Measurements from ENCODE around the gene CRX. TPM values are rescaled to one million over a fixed set of nuclear protein-coding genes. Genes with fewer than 3 reads are reported as not detected.
"Not testable (repeated sequence)": the region's sequence is repeated elsewhere in the genome, so short reads cannot be mapped to it uniquely, and the experiment has no call there.

The CRX gene
- total and polyA plus RNA-seq, 4 donors: 0.04 TPM; not detected in 3

GRCh38 chr19:47804451-47804850 is 17.3 kb upstream of the CRX start, which contains the start of gene TPRX1:
Gene TPRX1 (minus strand): TSS chr19:47804551. CDS start chr19:47804539, 12 bp downstream.
- DNase-seq (ENCODE audit: low spot score); H3K27ac ChIP-seq (ENCODE audit: low read depth in 1 of 2, low read length in 2 of 2): not testable (repeated sequence)

GRCh38 chr19:47805313-47805712 is 16.4 kb upstream of the CRX start:
- TF ChIP-seq HNF4G (IDR thresholded peaks at IDR 0.05) (no peak), RXRA (IDR thresholded peaks at IDR 0.05) (no peak), ZBTB33 (IDR thresholded peaks at IDR 0.05) (no peak), TAF1 (conservative IDR thresholded peaks at IDR 0.05) (no peak), CTCF (IDR thresholded peaks at IDR 0.05; ENCODE audit: low read depth, low read length, missing input control) (no peak), YY1 (IDR thresholded peaks at IDR 0.05) (no peak), FOXA1 (IDR thresholded peaks at IDR 0.05) (no peak), NR2F2 (IDR thresholded peaks at IDR 0.05) (no peak), EGR1 (IDR thresholded peaks at IDR 0.05; ENCODE audit: low read depth in 2 of 2) (no peak), SP1 (IDR thresholded peaks at IDR 0.05) (no peak), GABPA (IDR thresholded peaks at IDR 0.05 in 1 of 2, conservative IDR thresholded peaks at IDR 0.05 in 1 of 2) (no peak), RAD21 (IDR thresholded peaks at IDR 0.05) (no peak), MAX (IDR thresholded peaks at IDR 0.05) (no peak), FOXA2 (IDR thresholded peaks at IDR 0.05) (no peak)
- no peak for DNase-seq (ENCODE audit: low spot score)
- WGBS: 81% methylated on average over 10 of the region's 10 CpGs
- Histone ChIP-seq H3K4me3 (ENCODE audit: low read depth in 1 of 3, low read length in 3 of 3) (no peak overlapping the region), H3K36me3 (ENCODE audit: control insufficient read depth in 4 of 4, insufficient read depth in 3 of 4, low read depth in 1 of 4, low read length in 3 of 4) (no peaks in the 10 kb centered on the region), H3K4me1 (ENCODE audit: control insufficient read depth in 4 of 4, insufficient read depth in 4 of 4, low read length in 3 of 4) (no peaks in the 10 kb centered on the region), H3K9ac (ENCODE audit: low read depth in 1 of 2, low read length in 2 of 2) (no peak overlapping the region), H3K27ac (ENCODE audit: low read depth in 1 of 2, low read length in 2 of 2) (no peak overlapping the region), H3K9me3 (ENCODE audit: control insufficient read depth in 4 of 4, low read length in 3 of 4) (no peaks in the 10 kb centered on the region), H3K27me3 (ENCODE audit: control insufficient read depth in 4 of 4, insufficient read depth in 4 of 4, low read length in 3 of 4) (no peaks in the 10 kb centered on the region)

More at GRCh38 chr19:47804451-47804850, 17.3 kb upstream of the CRX start, which contains the start of gene TPRX1:
- WGBS: 66% methylated on average over 5 of the region's 5 CpGs
- H3K27me3 ChIP-seq (ENCODE audit: control insufficient read depth in 4 of 4, insufficient read depth in 4 of 4, low read length in 3 of 4); H3K4me1 ChIP-seq (ENCODE audit: control insufficient read depth in 4 of 4, insufficient read depth in 4 of 4, low read length in 3 of 4); H3K36me3 ChIP-seq (ENCODE audit: control insufficient read depth in 4 of 4, insufficient read depth in 3 of 4, low read depth in 1 of 4, low read length in 3 of 4); H3K9me3 ChIP-seq (ENCODE audit: control insufficient read depth in 4 of 4, low read length in 3 of 4); H3K9ac ChIP-seq (ENCODE audit: low read depth in 1 of 2, low read length in 2 of 2); H3K4me3 ChIP-seq (ENCODE audit: low read depth in 1 of 3, low read length in 3 of 3): not testable (repeated sequence)

- H3K27me3 ChIP-seq (ENCODE audit: control insufficient read depth in 4 of 4, insufficient read depth in 4 of 4, low read length in 3 of 4): no peaks in the 10 kb centered on the region
- TF ChIP-seq FOXA2 (IDR thresholded peaks at IDR 0.05) (no peak), NR2F2 (IDR thresholded peaks at IDR 0.05) (no peak), GABPA (IDR thresholded peaks at IDR 0.05 in 1 of 2, conservative IDR thresholded peaks at IDR 0.05 in 1 of 2) (no peak), JUND (IDR thresholded peaks at IDR 0.05) (no peak), EGR1 (IDR thresholded peaks at IDR 0.05; ENCODE audit: low read depth in 2 of 2) (no peak), HNF4G (IDR thresholded peaks at IDR 0.05) (no peak), MAX (IDR thresholded peaks at IDR 0.05) (no peak)
- H3K36me3 ChIP-seq (ENCODE audit: control insufficient read depth in 4 of 4, insufficient read depth in 3 of 4, low read depth in 1 of 4, low read length in 3 of 4): no peaks in the 10 kb centered on the region
- 88% methylated on average over 6 of the region's 6 CpGs for WGBS
- DNase-seq (ENCODE audit: low spot score): no peak
- no peaks in the 10 kb centered on the region for H3K9me3 ChIP-seq (ENCODE audit: control insufficient read depth in 4 of 4, low read length in 3 of 4)
- no peak overlapping the region for H3K4me3 ChIP-seq (ENCODE audit: low read depth in 1 of 3, low read length in 3 of 3)
- H3K9ac ChIP-seq (ENCODE audit: low read depth in 1 of 2, low read length in 2 of 2): no peak overlapping the region
- H3K27ac ChIP-seq (ENCODE audit: low read depth in 1 of 2, low read length in 2 of 2): no peak overlapping the region
- H3K4me1 ChIP-seq (ENCODE audit: control insufficient read depth in 4 of 4, insufficient read depth in 4 of 4, low read length in 3 of 4): no peaks in the 10 kb centered on the region
Measured at GRCh38 chr19:47806435-47806834, 15.3 kb upstream of the CRX start.
